Neural cell (in vitro differentiated cells): Measurements from ENCODE around the gene CRYBA1. TPM values are rescaled to one million over a fixed set of nuclear protein-coding genes. Genes with fewer than 3 reads are reported as not detected.

Experiments
- H2AFZ ChIP-seq: fragments of 200-600, 300-800 bp; sonication (generic), shearing (Covaris generic); 2 replicates; pipeline ENCODE4 v1.6.0; 2014; ENCODE audit warnings: low read depth, mild to moderate bottlenecking, antibody characterized with exemption, low read length, moderate library complexity
- H3F3A ChIP-seq: fragments of 200-600 bp; shearing (Covaris generic); 2 replicates; pipeline ENCODE4 v1.6.1; 2016; ENCODE audit warnings: mild to moderate bottlenecking, moderate library complexity, mixed read lengths, antibody characterized with exemption, low read length; ENCODE audit not compliant: insufficient read depth, poor library complexity, severe bottlenecking
- H3K27ac ChIP-seq: fragments of 200-600, 300-800 bp; sonication (generic), shearing (Covaris generic); 2 replicates; pipeline ENCODE4 v1.5.1; 2014; ENCODE audit warnings: mild to moderate bottlenecking, low read length, moderate library complexity
- H3K27me3 ChIP-seq: fragments of 300-800, 200-600 bp; sonication (generic), shearing (Covaris generic); 2 replicates; pipeline ENCODE4 v1.6.0; 2014; ENCODE audit warnings: mild to moderate bottlenecking, low read depth, low read length, moderate library complexity; ENCODE audit not compliant: insufficient read depth
- H3K36me3 ChIP-seq: fragments of 300-800, 200-600 bp; sonication (generic), shearing (Covaris generic); 2 replicates; pipeline ENCODE4 v1.5.1; 2014; ENCODE audit warnings: mild to moderate bottlenecking, antibody characterized with exemption, low read length, moderate library complexity; ENCODE audit not compliant: insufficient read depth
- H3K4me2 ChIP-seq: fragments of 300-800, 200-600 bp; sonication (generic), shearing (Covaris generic); 2 replicates; pipeline ENCODE4 v1.6.0; 2014; ENCODE audit warnings: mild to moderate bottlenecking, low read length
- H3K4me3 ChIP-seq: fragments of 300-800, 200-600 bp; sonication (generic), shearing (Covaris generic); 2 replicates; pipeline ENCODE4 v1.5.1; 2014; ENCODE audit warnings: mild to moderate bottlenecking, low read length, moderate library complexity
- H3K79me2 ChIP-seq: fragments of 200-600 bp; shearing (Covaris generic); replicated peaks from 2 replicates; pipeline ENCODE4 v1.6.0; 2014; ENCODE audit warnings: mild to moderate bottlenecking, low read length, moderate library complexity; ENCODE audit not compliant: insufficient read depth
- H3K9ac ChIP-seq: fragments of 300-800, 200-600 bp; sonication (generic), shearing (Covaris generic); 2 replicates; pipeline ENCODE4 v1.6.1; 2016; ENCODE audit warnings: mild to moderate bottlenecking, low read length, mixed read lengths
- H3K9me2 ChIP-seq: fragments of 200-600 bp; shearing (Covaris generic); 2 replicates; pipeline ENCODE4 v1.6.1; 2016; ENCODE audit warnings: mild to moderate bottlenecking, low read length, mixed read lengths; ENCODE audit not compliant: insufficient read depth
- H3K9me3 ChIP-seq: fragments of 200-600, 300-800 bp; sonication (generic), shearing (Covaris generic); 2 replicates; pipeline ENCODE4 v1.6.1; 2016; ENCODE audit warnings: mild to moderate bottlenecking, mixed run types, low read length, moderate library complexity, mixed read lengths
- H4K20me1 ChIP-seq: fragments of 200-600 bp; shearing (Covaris generic); 2 replicates; pipeline ENCODE4 v1.6.1; 2016; ENCODE audit warnings: mild to moderate bottlenecking, mixed run types; ENCODE audit not compliant: insufficient read depth
- EP300 ChIP-seq: fragments of 450-650 bp; conservative IDR thresholded peaks from 2 replicates; pipeline ENCODE4 v1.6.1; 2014; ENCODE audit warnings: antibody characterized with exemption, mild to moderate bottlenecking, moderate library complexity; ENCODE audit not compliant: poor library complexity, severe bottlenecking
- EZH2 ChIP-seq: fragments of 200-600, 300-800 bp; shearing (Covaris generic), sonication (generic); IDR thresholded peaks from 2 replicates; pipeline ENCODE4 v1.6.1; 2014; ENCODE audit warnings: antibody characterized with exemption, low read length, borderline replicate concordance, mild to moderate bottlenecking; ENCODE audit not compliant: insufficient read depth, poor library complexity, severe bottlenecking
- MXI1 ChIP-seq: fragments of 450-650 bp; conservative IDR thresholded peaks from 2 replicates; pipeline ENCODE4 v1.6.1; 2014; ENCODE audit warnings: antibody characterized with exemption, mild to moderate bottlenecking; ENCODE audit not compliant: poor library complexity, severe bottlenecking
- POLR2AphosphoS5 ChIP-seq: IDR thresholded peaks from 2 replicates; pipeline ENCODE4 v1.6.1; 2012
- RAD21 ChIP-seq: fragments of 450-650 bp; conservative IDR thresholded peaks from 2 replicates; pipeline ENCODE4 v1.6.1; 2014; ENCODE audit warnings: antibody characterized with exemption, mild to moderate bottlenecking, moderate library complexity
- SMC3 ChIP-seq: fragments of 450-650 bp; conservative IDR thresholded peaks from 2 replicates; pipeline ENCODE4 v1.6.1; 2014; ENCODE audit warnings: antibody characterized with exemption, mild to moderate bottlenecking, moderate library complexity; ENCODE audit not compliant: poor library complexity
- TAF1 ChIP-seq: IDR thresholded peaks from 2 replicates; pipeline ENCODE4 v1.6.1; 2012; ENCODE audit warnings: low read depth
- polyA plus RNA-seq: library from polyadenylated mRNA; depleted of rRNA; stranded (reverse); fragments of >200 nt; gene quantifications from 2 replicates; pipeline ENCODE4 v1.2.3, GENCODE V29; 2014
- TF ChIP-seq, protein P1 (sequence below): IDR thresholded peaks from 2 replicates; pipeline ENCODE4 v1.6.1; 2012; ENCODE audit warnings: borderline replicate concordance
- TF ChIP-seq, protein P2 (sequence below): fragments of 450-650 bp; IDR thresholded peaks from 2 replicates; pipeline ENCODE4 v1.5.1; 2014; ENCODE audit warnings: antibody characterized with exemption, mild to moderate bottlenecking, moderate library complexity; ENCODE audit not compliant: poor library complexity, severe bottlenecking

CRYBA1 gene
- polyA plus RNA-seq, 1 donor from 2014 or later = not detected

DNA sequence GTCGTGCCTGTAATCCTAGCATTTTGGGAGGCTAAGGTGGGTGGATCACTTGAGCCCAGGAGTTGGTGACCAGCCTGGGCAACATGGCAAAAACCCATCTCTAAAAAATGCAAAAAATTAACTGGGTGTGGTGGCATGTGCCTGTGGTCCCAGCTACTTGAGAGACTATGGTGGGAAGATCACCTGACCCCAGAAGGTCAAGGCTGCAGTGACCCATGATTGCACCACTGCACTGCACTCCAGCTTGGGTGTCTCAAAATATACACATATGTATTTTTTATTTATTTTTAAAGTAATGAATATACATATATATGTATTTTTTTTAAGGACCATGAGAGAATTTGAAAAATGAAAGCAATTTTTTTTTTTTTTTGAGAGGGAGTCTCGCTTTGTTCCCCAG, 52.4 kb downstream of the CRYBA1 start:
- Histone ChIP-seq H3K4me3 (no peak overlapping the region), H3K4me2 (no peak overlapping the region), H3K27me3 (no peaks in the 10 kb centered on the region), H2AFZ (no peak overlapping the region), H3K9me2 (no peaks in the 10 kb centered on the region), H4K20me1 (no peaks in the 10 kb centered on the region), H3K9ac (no peak overlapping the region), H3K27ac (no peak overlapping the region), H3K36me3 (no peaks in the 10 kb centered on the region), H3F3A (no peaks in the 10 kb centered on the region), H3K79me2 (no peaks in the 10 kb centered on the region), H3K9me3 (no peaks in the 10 kb centered on the region)
- TF ChIP-seq TAF1 (no peak), POLR2AphosphoS5 (no peak), EZH2 (no peak), EP300 (no peak), MXI1 (no peak), SMC3 (no peak), RAD21 (no peak)
- TF ChIP-seq, protein P1, sequence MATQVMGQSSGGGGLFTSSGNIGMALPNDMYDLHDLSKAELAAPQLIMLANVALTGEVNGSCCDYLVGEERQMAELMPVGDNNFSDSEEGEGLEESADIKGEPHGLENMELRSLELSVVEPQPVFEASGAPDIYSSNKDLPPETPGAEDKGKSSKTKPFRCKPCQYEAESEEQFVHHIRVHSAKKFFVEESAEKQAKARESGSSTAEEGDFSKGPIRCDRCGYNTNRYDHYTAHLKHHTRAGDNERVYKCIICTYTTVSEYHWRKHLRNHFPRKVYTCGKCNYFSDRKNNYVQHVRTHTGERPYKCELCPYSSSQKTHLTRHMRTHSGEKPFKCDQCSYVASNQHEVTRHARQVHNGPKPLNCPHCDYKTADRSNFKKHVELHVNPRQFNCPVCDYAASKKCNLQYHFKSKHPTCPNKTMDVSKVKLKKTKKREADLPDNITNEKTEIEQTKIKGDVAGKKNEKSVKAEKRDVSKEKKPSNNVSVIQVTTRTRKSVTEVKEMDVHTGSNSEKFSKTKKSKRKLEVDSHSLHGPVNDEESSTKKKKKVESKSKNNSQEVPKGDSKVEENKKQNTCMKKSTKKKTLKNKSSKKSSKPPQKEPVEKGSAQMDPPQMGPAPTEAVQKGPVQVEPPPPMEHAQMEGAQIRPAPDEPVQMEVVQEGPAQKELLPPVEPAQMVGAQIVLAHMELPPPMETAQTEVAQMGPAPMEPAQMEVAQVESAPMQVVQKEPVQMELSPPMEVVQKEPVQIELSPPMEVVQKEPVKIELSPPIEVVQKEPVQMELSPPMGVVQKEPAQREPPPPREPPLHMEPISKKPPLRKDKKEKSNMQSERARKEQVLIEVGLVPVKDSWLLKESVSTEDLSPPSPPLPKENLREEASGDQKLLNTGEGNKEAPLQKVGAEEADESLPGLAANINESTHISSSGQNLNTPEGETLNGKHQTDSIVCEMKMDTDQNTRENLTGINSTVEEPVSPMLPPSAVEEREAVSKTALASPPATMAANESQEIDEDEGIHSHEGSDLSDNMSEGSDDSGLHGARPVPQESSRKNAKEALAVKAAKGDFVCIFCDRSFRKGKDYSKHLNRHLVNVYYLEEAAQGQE = no peak
- TF ChIP-seq, protein P2, sequence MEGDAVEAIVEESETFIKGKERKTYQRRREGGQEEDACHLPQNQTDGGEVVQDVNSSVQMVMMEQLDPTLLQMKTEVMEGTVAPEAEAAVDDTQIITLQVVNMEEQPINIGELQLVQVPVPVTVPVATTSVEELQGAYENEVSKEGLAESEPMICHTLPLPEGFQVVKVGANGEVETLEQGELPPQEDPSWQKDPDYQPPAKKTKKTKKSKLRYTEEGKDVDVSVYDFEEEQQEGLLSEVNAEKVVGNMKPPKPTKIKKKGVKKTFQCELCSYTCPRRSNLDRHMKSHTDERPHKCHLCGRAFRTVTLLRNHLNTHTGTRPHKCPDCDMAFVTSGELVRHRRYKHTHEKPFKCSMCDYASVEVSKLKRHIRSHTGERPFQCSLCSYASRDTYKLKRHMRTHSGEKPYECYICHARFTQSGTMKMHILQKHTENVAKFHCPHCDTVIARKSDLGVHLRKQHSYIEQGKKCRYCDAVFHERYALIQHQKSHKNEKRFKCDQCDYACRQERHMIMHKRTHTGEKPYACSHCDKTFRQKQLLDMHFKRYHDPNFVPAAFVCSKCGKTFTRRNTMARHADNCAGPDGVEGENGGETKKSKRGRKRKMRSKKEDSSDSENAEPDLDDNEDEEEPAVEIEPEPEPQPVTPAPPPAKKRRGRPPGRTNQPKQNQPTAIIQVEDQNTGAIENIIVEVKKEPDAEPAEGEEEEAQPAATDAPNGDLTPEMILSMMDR = no peak

DNA sequence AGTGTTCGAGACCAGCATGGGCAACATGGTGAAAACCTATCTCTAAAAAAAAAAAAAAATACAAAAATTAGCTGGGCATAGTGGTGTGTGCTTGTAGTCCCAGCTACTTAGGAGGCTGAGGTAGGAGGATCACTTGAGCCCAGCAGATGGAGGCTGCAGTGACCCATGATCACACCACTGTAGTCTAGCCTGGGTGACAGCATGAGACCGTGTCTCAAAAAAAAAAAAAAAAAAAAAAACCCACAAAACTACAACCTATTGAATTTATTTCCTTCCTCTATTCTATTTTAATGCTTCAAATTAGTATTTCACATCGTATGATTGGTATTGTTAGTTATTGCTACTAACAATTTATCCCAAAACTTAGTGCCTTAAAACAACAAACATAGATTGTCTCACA, 56.7 kb downstream of the CRYBA1 start:
- H2AFZ ChIP-seq = no peak overlapping the region
- H3K27me3 ChIP-seq = no peaks in the 10 kb centered on the region
- TF ChIP-seq, protein P1 = no peak
- TF ChIP-seq SMC3 = no peak
- TF ChIP-seq, protein P2 = no peak
- no peak for TF ChIP-seq RAD21
- no peak for TF ChIP-seq TAF1
- TF ChIP-seq EP300 = no peak
- no peak for TF ChIP-seq POLR2AphosphoS5
- H3K36me3 ChIP-seq = no peaks in the 10 kb centered on the region
- no peaks in the 10 kb centered on the region for H3K9me2 ChIP-seq
- H3K9me3 ChIP-seq = no peaks in the 10 kb centered on the region
- H3K4me2 ChIP-seq = no peak overlapping the region
- H3F3A ChIP-seq = no peaks in the 10 kb centered on the region
- H3K4me3 ChIP-seq = no peak overlapping the region
- H3K9ac ChIP-seq = no peak overlapping the region
- H3K27ac ChIP-seq = no peak overlapping the region
- H3K79me2 ChIP-seq = no peaks in the 10 kb centered on the region
- no peaks in the 10 kb centered on the region for H4K20me1 ChIP-seq
